Measurements from ENCODE around the gene ELP5. TPM values are rescaled to one million over a fixed set of nuclear protein-coding genes. Genes with fewer than 3 reads are reported as not detected.

The ELP5 gene
- total and polyA plus RNA-seq, 2 of the 4 experiments (the other 2 are of a cell fraction): 39.3 to 46.6 TPM

- Histone ChIP-seq H3K9ac (ENCODE audit: low read depth, low read length) (no peak overlapping the region), H4K8ac (ENCODE audit: low read depth in 2 of 2, low read length in 2 of 2) (no peak overlapping the region), H2AK5ac (ENCODE audit: low read depth, low read length) (no peak overlapping the region), H3K4me2 (ENCODE audit: low read depth, low read length) (no peak overlapping the region), H3K36me3 (ENCODE audit: control insufficient read depth, insufficient read depth, low read length) (no peaks in the 10 kb centered on the region), H3K9me1 (ENCODE audit: insufficient read depth, low read length) (no peaks in the 10 kb centered on the region; the same call in 1 of the 2 replicates), H2BK15ac (ENCODE audit: low read depth, low read length) (no peak overlapping the region), H3K14ac (replicated peaks; ENCODE audit: low read depth, low read length) (no peak overlapping the region), H3K4me1 (ENCODE audit: control insufficient read depth, insufficient read depth, low read length) (peaks cover 3% of the 10 kb centered on the region), H3K27ac (ENCODE audit: insufficient read depth, low read length) (no peak overlapping the region), H3K56ac (ENCODE audit: extremely low read depth, insufficient read depth, low read length) (no peak overlapping the region), H3K79me1 (ENCODE audit: low read depth in 1 of 2, low read length in 2 of 2) (no peaks in the 10 kb centered on the region), H4K20me1 (ENCODE audit: insufficient read depth, low read length) (0 out of 2 replicates have a peak, but pooled peaks cover 3% of the 10 kb centered on the region), H3K27me3 (ENCODE audit: control insufficient read depth, insufficient read depth, low read length) (peaks cover 80% of the 10 kb centered on the region), H2AK9ac (replicated peaks; ENCODE audit: low read depth, low read length, poor library complexity) (no peak overlapping the region), H3K18ac (ENCODE audit: low read depth, low read length) (no peak overlapping the region), H3K4ac (ENCODE audit: low read depth, low read length) (no peak overlapping the region), H4K5ac (ENCODE audit: low read depth, low read length) (no peak overlapping the region), H2BK5ac (ENCODE audit: low read depth, low read length, poor library complexity, severe bottlenecking) (no peak overlapping the region), H2AFZ (replicated peaks; ENCODE audit: low read length, poor library complexity) (no peak overlapping the region), H3K23ac (ENCODE audit: low read depth, low read length) (no peak overlapping the region), H3K4me3 (ENCODE audit: insufficient read depth, low read depth, low read length) (no peak overlapping the region), H2BK20ac (ENCODE audit: low read depth, low read length) (no peak overlapping the region), H2BK120ac (ENCODE audit: low read depth, low read length) (no peak overlapping the region), H3K9me3 (ENCODE audit: control insufficient read depth, insufficient read depth, low read length) (no peaks in the 10 kb centered on the region; the same call in 1 of the 2 replicates), H4K91ac (ENCODE audit: insufficient read depth, low read depth, low read length) (no peak overlapping the region)
- WGBS, 2 experiments (ENCODE audit: extremely low coverage in 2 of 2, insufficient read length in 1 of 2): 80% methylated on average over 1 of the region's 19 CpGs; no CpG with 5 or more reads in 1 of the 2 experiments
- no peak for ATAC-seq (ENCODE audit: low read depth)
- ChIA-PET CTCF (no interaction called here), POLR2A (ENCODE audit: unreplicated experiment) (no interaction called here)
- no TSS peak for BruUV-seq (replicated peaks)
- DNase-seq: no peak
- in situ Hi-C loops (cut with MboI; ENCODE audit: low sequenced_read_pairs) (no loop called here), intact Hi-C loops (cut with micrococcal nuclease) (no loop called here), dilution Hi-C loops (cut with HindIII; ENCODE audit: low sequenced_read_pairs, unreplicated experiment) (no loop called here)
- TF ChIP-seq POLR2A (IDR thresholded peaks at IDR 0.05; ENCODE audit: low read depth, low read length): no peak
- TF ChIP-seq MXI1 (IDR thresholded peaks at IDR 0.05; ENCODE audit: borderline replicate concordance, low read depth, low read length): no peak
- TF ChIP-seq ELK1 (IDR thresholded peaks at IDR 0.05; ENCODE audit: borderline replicate concordance, low read depth, low read length): no peak
- TF ChIP-seq FOS (IDR thresholded peaks at IDR 0.05; ENCODE audit: low read depth, low read length): no peak
These were observed 38.2 kb downstream of the ELP5 start for GRCh38 chr17:7290166-7290565.
